Naive B cell (primary cell): ENCODE measurements around the gene VIT. TPM values are rescaled to one million over a fixed set of nuclear protein-coding genes. Genes with fewer than 3 reads are reported as not detected.
"Not testable (repeated sequence)": the region's sequence is repeated elsewhere in the genome, so short reads cannot be mapped to it uniquely, and the experiment has no call there.

Source experiments
- ATAC-seq, 2 donors: fragments of 150-1000 bp; cut with Tn5 transposase; 2 replicates each; pipeline ENCODE4 v1.10.0; 2021; ENCODE audit warnings: low read depth in 2 of 2, mild to moderate bottlenecking in 2 of 2, moderate library complexity in 2 of 2
- DNase-seq: peaks from one replicate; pipeline ENCODE4 v3.0.0; 2022
- H3K27ac Mint-ChIP-seq, 6 donors: one replicate each; pipeline ENCODE4 v1.8.0; 2020 to 2022; ENCODE audit warnings: mild to moderate bottlenecking in 6 of 6, mixed read lengths in 6 of 6, moderate library complexity in 5 of 6, inconsistent platforms in 2 of 6
- H3K27me3 Mint-ChIP-seq, 3 donors: one replicate each; pipeline ENCODE4 v1.8.0; 2021 to 2022; ENCODE audit warnings: mixed read lengths in 3 of 3, mild to moderate bottlenecking in 1 of 3
- H3K36me3 Mint-ChIP-seq, 2 donors: one replicate each; pipeline ENCODE4 v1.8.0; 2020 to 2022; ENCODE audit warnings: mixed read lengths in 2 of 2, inconsistent platforms in 1 of 2, mild to moderate bottlenecking in 1 of 2
- H3K4me1 Mint-ChIP-seq, 3 donors: one replicate each; pipeline ENCODE4 v1.8.0; 2020 to 2022; ENCODE audit warnings: mixed read lengths in 3 of 3, inconsistent platforms in 1 of 3, mild to moderate bottlenecking in 1 of 3, moderate library complexity in 1 of 3
- H3K4me3 Mint-ChIP-seq, 8 donors: one replicate each; pipeline ENCODE4 v1.8.0; 2020 to 2022; ENCODE audit warnings: mild to moderate bottlenecking in 8 of 8, mixed read lengths in 8 of 8, moderate library complexity in 8 of 8, inconsistent platforms in 2 of 8
- H3K9me3 Mint-ChIP-seq, 7 donors: one replicate each; pipeline ENCODE4 v1.8.0; 2020 to 2022; ENCODE audit warnings: mixed read lengths in 7 of 7, mild to moderate bottlenecking in 5 of 7, inconsistent platforms in 2 of 7, moderate library complexity in 1 of 7
- polyA plus RNA-seq, 6 donors: library from polyadenylated mRNA; unstranded; fragments of 300-500 nt; fragmentation: Illumina TruSeq; gene quantifications; one replicate each; pipeline ENCODE4 v1.2.3, GENCODE V29; 2021; ENCODE audit warnings: low read depth in 6 of 6

The VIT gene
- polyA plus RNA-seq, 6 donors from 2014 or later: not detected

- not testable (repeated sequence) for H3K4me3 Mint-ChIP-seq, DNase-seq, ATAC-seq, H3K27ac Mint-ChIP-seq, H3K4me1 Mint-ChIP-seq, H3K36me3 Mint-ChIP-seq, H3K27me3 Mint-ChIP-seq, H3K9me3 Mint-ChIP-seq
Measured at GRCh38 chr2:36688291-36688690, 8.2 kb upstream of the VIT start.

- Mint-ChIP-seq H3K27ac (peak overlapping the region in 1 of 6 donors; percentile 73), H3K4me3 (peak overlapping the region in 1 of 8 donors; percentile 34)
- H3K27me3 Mint-ChIP-seq, H3K4me1 Mint-ChIP-seq, DNase-seq, ATAC-seq, H3K36me3 Mint-ChIP-seq, H3K9me3 Mint-ChIP-seq: not testable (repeated sequence)
Measured at GRCh38 chr2:36689013-36689412, 7.5 kb upstream of the VIT start.

GRCh38 chr2:36692121-36692520 lies 4.4 kb upstream of the VIT start:
- Mint-ChIP-seq H3K36me3 (no peaks in the 10 kb centered on the region), H3K4me1 (peaks cover 0 to 6% (median 0%) of the 10 kb centered on the region in 3 donors), H3K27ac (no peak overlapping the region), H3K4me3 (no peak overlapping the region), H3K9me3 (no peaks in the 10 kb centered on the region), H3K27me3 (no peaks in the 10 kb centered on the region)
- ATAC-seq: no peak
- DNase-seq: no peak

GRCh38 chr2:36693825-36694224 lies 2.7 kb upstream of the VIT start:
- no peaks in the 10 kb centered on the region for H3K27me3 Mint-ChIP-seq
- H3K27ac Mint-ChIP-seq: no peak overlapping the region
- no peaks in the 10 kb centered on the region for H3K9me3 Mint-ChIP-seq
- ATAC-seq (no peak), DNase-seq (no peak)
- H3K4me1 Mint-ChIP-seq: peaks cover 0 to 6% (median 0%) of the 10 kb centered on the region in 3 donors
- no peak overlapping the region for H3K4me3 Mint-ChIP-seq
- H3K36me3 Mint-ChIP-seq: no peaks in the 10 kb centered on the region

- no peak for DNase-seq
- H3K4me3 Mint-ChIP-seq: no peak overlapping the region
- H3K4me1 Mint-ChIP-seq: no peaks in the 10 kb centered on the region
- no peaks in the 10 kb centered on the region for H3K9me3 Mint-ChIP-seq
- no peaks in the 10 kb centered on the region for H3K27me3 Mint-ChIP-seq
- no peaks in the 10 kb centered on the region for H3K36me3 Mint-ChIP-seq
- H3K27ac Mint-ChIP-seq: no peak overlapping the region
- ATAC-seq: no peak
Measured at GRCh38 chr2:36695746-36696415, 626 bp upstream of the VIT start.

- Mint-ChIP-seq H3K27me3 (no peaks in the 10 kb centered on the region), H3K27ac (no peak overlapping the region), H3K4me3 (no peak overlapping the region), H3K9me3 (no peaks in the 10 kb centered on the region), H3K4me1 (no peaks in the 10 kb centered on the region), H3K36me3 (no peaks in the 10 kb centered on the region)
- ATAC-seq (no peak), DNase-seq (no peak)
Measured at GRCh38 chr2:36697424-36698066, 1.0 kb downstream of the VIT start.

- no peak overlapping the region for H3K27ac Mint-ChIP-seq
- H3K4me1 Mint-ChIP-seq: no peaks in the 10 kb centered on the region
- H3K4me3 Mint-ChIP-seq: no peak overlapping the region
- no peak for ATAC-seq
- no peaks in the 10 kb centered on the region for H3K9me3 Mint-ChIP-seq
- no peaks in the 10 kb centered on the region for H3K36me3 Mint-ChIP-seq
- H3K27me3 Mint-ChIP-seq: no peaks in the 10 kb centered on the region
- DNase-seq: no peak
Measured at GRCh38 chr2:36698993-36699392, 2.5 kb downstream of the VIT start.

- Mint-ChIP-seq H3K36me3 (no peaks in the 10 kb centered on the region), H3K27ac (no peak overlapping the region), H3K4me3 (no peak overlapping the region), H3K4me1 (no peaks in the 10 kb centered on the region), H3K9me3 (no peaks in the 10 kb centered on the region), H3K27me3 (no peaks in the 10 kb centered on the region)
- ATAC-seq (no peak), DNase-seq (no peak)
Measured at GRCh38 chr2:36700311-36700710, 3.8 kb downstream of the VIT start.

GRCh38 chr2:36701391-36701795 lies 4.9 kb downstream of the VIT start:
- no peaks in the 10 kb centered on the region for H3K27me3 Mint-ChIP-seq
- H3K27ac Mint-ChIP-seq: peak overlapping the region in 1 of 6 donors; percentile 12
- H3K36me3 Mint-ChIP-seq: no peaks in the 10 kb centered on the region
- H3K9me3 Mint-ChIP-seq: no peaks in the 10 kb centered on the region
- DNase-seq: no peak
- no peak for ATAC-seq
- H3K4me1 Mint-ChIP-seq: no peaks in the 10 kb centered on the region
- no peak overlapping the region for H3K4me3 Mint-ChIP-seq

- Mint-ChIP-seq H3K4me3 (no peak overlapping the region), H3K27ac (no peak overlapping the region), H3K36me3 (no peaks in the 10 kb centered on the region), H3K27me3 (no peaks in the 10 kb centered on the region), H3K9me3 (no peaks in the 10 kb centered on the region), H3K4me1 (no peaks in the 10 kb centered on the region)
- no peak for ATAC-seq
- no peak for DNase-seq
Measured at GRCh38 chr2:36701918-36702317, 5.4 kb downstream of the VIT start.

GRCh38 chr2:36702781-36703180 lies 6.3 kb downstream of the VIT start:
- Mint-ChIP-seq H3K4me1 (no peaks in the 10 kb centered on the region), H3K27me3 (peaks cover 0 to 6% (median under 1%) of the 10 kb centered on the region in 3 donors), H3K9me3 (no peaks in the 10 kb centered on the region), H3K4me3 (no peak overlapping the region), H3K27ac (no peak overlapping the region), H3K36me3 (no peaks in the 10 kb centered on the region)
- DNase-seq: no peak
- no peak for ATAC-seq

- H3K4me1 Mint-ChIP-seq: no peaks in the 10 kb centered on the region
- H3K9me3 Mint-ChIP-seq: peaks cover 0 to 5% (median 0%) of the 10 kb centered on the region in 7 donors
- H3K36me3 Mint-ChIP-seq: no peaks in the 10 kb centered on the region
- ATAC-seq (no peak), DNase-seq (no peak)
- no peak overlapping the region for H3K4me3 Mint-ChIP-seq
- no peak overlapping the region for H3K27ac Mint-ChIP-seq
- peaks cover 5 to 9% (median 6%) of the 10 kb centered on the region in 3 donors for H3K27me3 Mint-ChIP-seq
Measured at GRCh38 chr2:36704475-36705150, 8.1 kb downstream of the VIT start.

- H3K9me3 Mint-ChIP-seq: peaks cover 0 to 8% (median 3%) of the 10 kb centered on the region in 7 donors
- H3K4me1 Mint-ChIP-seq: no peaks in the 10 kb centered on the region
- no peaks in the 10 kb centered on the region for H3K36me3 Mint-ChIP-seq
- no peak overlapping the region for H3K27ac Mint-ChIP-seq
- DNase-seq (no peak), ATAC-seq (no peak)
- peaks cover 5 to 9% (median 6%) of the 10 kb centered on the region in 3 donors for H3K27me3 Mint-ChIP-seq
- H3K4me3 Mint-ChIP-seq: no peak overlapping the region
Measured at GRCh38 chr2:36705326-36706020, 9.0 kb downstream of the VIT start.
